HG03280 (cell line): Measurements from ENCODE around the gene AMFR.
"Not testable (repeated sequence)": the region's sequence is repeated elsewhere in the genome, so short reads cannot be mapped to it uniquely, and the experiment has no call there.

ENCODE experiments used
- ATAC-seq: cut with Tn5 transposase; IDR thresholded peaks from one replicate; pipeline ENCODE4 v1.9.1; 2021; ENCODE audit warnings: mild to moderate bottlenecking, moderate library complexity; ENCODE audit not compliant: unreplicated experiment

AMFR gene

GRCh38 chr16:56399047-56399446, 26.3 kb downstream of the AMFR start:
- ATAC-seq: no peak

GRCh38 chr16:56396724-56397123, 28.6 kb downstream of the AMFR start:
- not testable (repeated sequence) for ATAC-seq

- no peak for ATAC-seq
Observed at GRCh38 chr16:56389554-56389953, 35.8 kb downstream of the AMFR start.

GRCh38 chr16:56388209-56388608, 37.1 kb downstream of the AMFR start:
- ATAC-seq: no peak

GRCh38 chr16:56387396-56387795, 37.9 kb downstream of the AMFR start:
- no peak for ATAC-seq

GRCh38 chr16:56384074-56384721, 41.1 kb downstream of the AMFR start:
- ATAC-seq: no peak

GRCh38 chr16:56382901-56383355, 42.4 kb downstream of the AMFR start:
- no peak for ATAC-seq

- ATAC-seq: no peak
Observed at GRCh38 chr16:56382459-56382858, 42.9 kb downstream of the AMFR start.

GRCh38 chr16:56380778-56381485, 44.4 kb downstream of the AMFR start:
- not testable (repeated sequence) for ATAC-seq

GRCh38 chr16:56379044-56379443, 46.3 kb downstream of the AMFR start:
- not testable (repeated sequence) for ATAC-seq

- ATAC-seq: not testable (repeated sequence)
Observed at GRCh38 chr16:56375792-56376191, 49.6 kb downstream of the AMFR start.

- no peak for ATAC-seq
Observed at GRCh38 chr16:56373003-56373402, 52.3 kb downstream of the AMFR start.

GRCh38 chr16:56372013-56372634, 53.2 kb downstream of the AMFR start:
- no peak for ATAC-seq

GRCh38 chr16:56371660-56371937, 53.7 kb downstream of the AMFR start:
- no peak for ATAC-seq

- ATAC-seq: no peak
Observed at GRCh38 chr16:56370875-56371659, 54.3 kb downstream of the AMFR start.

- ATAC-seq: no peak
Observed at GRCh38 chr16:56370185-56370874, 55.0 kb downstream of the AMFR start.

- no peak for ATAC-seq
Observed at GRCh38 chr16:56369202-56369601, 56.1 kb downstream of the AMFR start.

GRCh38 chr16:56368545-56368944, 56.8 kb downstream of the AMFR start:
- no peak for ATAC-seq

- ATAC-seq: no peak
Observed at GRCh38 chr16:56367764-56368163, 57.6 kb downstream of the AMFR start.

- ATAC-seq: no peak
Observed at GRCh38 chr16:56366945-56367344, 58.4 kb downstream of the AMFR start.

GRCh38 chr16:56365552-56365951, 59.8 kb downstream of the AMFR start:
- ATAC-seq: no peak
